Fibroblast of skin of right biceps (primary cell): ENCODE data around the gene TESMIN.

Experiments used
- DNase-seq: peaks from one replicate; pipeline ENCODE4 v3.0.0-alpha.2; 2013

The TESMIN gene

DNA sequence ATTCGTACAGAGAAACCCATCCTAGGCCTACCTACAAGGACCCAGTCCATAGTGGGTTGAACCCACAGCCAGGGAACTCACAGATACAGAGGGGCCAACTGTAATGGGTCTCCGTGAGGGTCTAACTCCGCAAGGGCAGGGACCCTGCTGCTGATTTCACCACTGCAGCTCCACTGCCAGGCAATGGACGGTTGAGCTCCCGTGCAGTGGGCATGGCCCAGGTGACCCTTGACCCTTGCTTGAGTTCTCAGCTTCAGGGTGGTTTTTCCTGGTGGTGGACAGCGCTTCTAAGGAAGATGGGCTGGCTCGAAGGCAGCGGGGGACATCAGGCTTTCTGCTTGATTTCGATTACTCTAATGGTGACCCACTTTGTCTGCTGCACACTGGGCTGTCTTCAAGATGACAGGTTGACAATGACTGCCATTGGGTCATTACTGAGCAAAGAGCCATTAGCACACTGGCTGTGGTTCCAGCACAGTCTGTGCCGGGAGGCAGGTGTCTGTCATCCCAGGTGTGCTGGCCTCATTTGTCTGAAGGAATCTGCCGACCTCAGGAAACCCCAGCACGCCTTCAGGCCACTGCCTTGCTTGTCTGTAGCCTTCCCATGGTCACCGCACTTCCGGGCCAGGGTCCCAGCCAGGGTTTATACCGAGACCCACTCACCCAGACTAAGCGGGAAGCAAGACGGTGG is 70.6 kb downstream of the TESMIN start:
- no peak for DNase-seq

DNA sequence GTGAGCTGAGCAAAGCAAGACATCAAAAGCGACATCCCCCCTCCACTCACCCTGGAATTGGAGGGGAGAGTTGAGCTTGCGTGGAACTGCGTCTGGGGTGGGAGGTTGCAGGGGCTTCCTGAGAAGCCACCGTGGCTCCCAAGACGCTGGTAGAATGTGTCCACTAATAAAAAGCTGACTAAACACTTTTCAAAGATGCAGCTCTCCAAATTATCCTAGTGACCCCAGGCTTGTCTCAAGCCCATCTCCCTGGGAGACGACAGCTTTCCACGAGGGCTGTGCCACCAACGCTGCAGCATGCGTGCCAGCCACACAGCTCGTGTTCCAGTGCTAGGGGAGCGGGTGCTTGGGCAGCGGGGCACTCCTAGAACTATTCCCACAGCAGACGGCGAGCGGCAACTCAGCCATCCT is 73.3 kb downstream of the TESMIN start:
- DNase-seq = no peak

DNA sequence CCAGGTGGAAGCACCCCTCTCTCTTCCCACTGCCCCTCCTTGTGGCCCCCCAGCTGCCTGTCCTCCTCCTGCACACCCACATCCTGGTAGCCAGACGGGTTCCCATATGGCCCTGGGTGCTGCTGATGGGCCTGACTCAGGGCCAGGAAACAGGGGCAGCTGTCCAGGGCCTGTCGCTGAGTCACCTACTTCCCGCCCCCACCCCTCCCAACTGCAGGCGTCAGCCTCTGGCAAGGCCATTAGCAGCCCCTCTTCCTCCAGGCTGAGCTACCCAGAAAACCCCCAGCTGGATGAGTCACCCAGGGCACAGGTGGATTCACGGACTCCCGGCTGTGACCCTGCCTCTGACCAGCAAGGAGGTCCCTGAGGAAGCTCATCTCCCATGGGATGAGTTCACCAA is 73.9 kb downstream of the TESMIN start:
- peak; percentile 84 for DNase-seq

DNA sequence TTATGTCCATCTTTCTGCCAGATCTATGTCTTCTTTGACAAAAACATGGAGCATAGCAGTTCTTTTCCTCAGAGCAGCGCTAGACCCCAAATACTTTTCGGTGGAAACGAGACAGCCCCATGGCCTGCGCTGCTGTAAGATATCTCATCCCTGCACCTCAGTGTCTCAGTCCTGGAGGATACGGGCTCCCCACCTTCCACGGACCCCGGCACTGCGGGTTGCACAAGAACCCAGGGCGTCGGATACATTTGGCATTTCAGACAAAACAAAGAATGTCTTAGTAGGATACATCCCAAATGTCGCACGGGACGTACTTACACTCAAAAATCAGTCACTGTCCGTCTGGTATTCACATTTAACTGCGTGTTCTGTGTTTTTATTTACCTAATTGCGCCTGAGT is 76.9 kb downstream of the TESMIN start:
- DNase-seq = no peak

DNA sequence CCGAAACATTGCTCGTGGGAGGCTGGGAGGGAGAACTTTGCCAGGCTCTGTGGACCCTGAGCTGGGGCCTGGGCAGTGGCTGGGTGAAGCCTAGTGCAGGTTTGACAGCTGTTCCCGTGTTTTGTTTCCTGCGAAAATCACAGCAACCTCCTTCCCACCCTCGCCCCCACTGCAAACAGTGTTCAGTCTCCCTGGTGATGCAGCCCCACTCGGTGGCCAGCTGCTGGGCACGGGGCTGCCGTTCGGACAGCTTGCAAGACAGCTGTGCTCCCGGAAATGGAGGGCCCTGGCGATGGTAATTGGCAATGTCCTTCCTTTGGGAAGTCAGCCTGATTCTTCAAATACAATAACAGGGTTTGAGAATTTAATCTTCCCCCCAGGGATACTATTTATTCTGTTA is 77.3 kb downstream of the TESMIN start:
- no peak for DNase-seq

DNA sequence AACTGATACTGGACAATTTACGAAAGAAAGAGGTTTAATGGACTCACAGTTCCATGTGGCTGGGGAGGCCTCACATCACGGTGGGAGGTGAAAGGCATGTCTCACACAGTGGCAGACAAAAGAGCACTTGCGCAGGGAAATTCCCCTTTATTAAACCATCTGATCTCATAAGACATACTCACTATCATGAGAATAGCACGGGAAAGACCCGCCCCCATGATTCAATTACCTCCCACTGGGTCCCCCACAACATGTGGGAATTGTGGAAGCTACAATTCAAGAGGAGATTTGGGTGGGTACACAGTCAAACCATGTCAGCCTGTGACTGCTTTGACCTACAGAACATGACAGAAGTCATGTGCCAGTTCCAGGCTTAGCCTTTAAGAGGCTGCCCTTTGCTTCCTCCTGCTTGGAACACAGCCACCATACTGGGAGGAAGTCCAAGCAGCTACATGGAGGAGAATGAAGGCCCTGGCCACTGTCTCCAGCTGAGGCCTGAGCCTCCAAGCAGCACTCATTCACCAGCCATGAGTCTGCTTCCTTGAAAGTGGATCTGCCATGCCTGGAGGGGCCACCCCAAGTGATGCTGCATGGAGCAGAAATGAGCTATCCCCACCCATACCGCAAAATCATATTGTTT is 77.9 kb downstream of the TESMIN start:
- DNase-seq = no peak

DNA sequence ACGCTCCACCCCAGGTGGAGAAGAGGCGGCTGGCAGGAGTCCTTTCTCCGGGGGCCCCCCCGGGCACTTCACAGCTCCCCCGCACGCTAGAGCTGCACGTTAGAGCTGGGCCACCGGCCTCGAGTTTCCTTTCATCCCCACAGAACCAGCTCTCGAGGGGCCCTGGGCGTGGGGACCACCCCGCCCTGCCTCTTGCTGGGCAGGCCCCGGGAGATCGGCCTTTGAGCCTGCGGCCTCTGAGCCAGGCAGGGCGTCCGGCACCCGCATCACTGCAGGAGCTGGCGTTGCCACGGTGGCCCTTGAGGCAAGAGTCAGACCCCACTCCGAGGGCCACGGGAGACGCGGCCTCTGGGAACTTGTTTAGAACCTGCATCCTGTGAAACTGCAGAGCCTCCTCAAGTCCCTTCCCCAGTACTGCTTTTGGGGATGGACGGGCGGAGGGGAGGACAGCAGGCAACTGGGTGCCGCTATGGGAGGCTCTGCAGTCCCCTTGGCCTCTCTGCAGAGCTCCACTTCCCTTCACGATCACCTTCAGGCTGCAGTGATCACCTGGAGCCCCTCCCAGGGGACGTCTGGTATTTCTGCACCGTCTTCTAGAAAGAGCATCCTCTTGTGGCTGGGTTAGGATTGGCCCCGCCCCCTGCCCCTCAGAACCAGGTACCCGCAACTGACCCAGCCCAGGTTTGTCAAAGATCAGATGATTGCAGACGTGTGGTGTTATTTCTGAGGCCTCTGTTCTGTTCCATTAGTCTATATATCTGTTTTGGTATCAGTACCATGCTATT is 80.9 kb downstream of the TESMIN start:
- no peak for DNase-seq

DNA sequence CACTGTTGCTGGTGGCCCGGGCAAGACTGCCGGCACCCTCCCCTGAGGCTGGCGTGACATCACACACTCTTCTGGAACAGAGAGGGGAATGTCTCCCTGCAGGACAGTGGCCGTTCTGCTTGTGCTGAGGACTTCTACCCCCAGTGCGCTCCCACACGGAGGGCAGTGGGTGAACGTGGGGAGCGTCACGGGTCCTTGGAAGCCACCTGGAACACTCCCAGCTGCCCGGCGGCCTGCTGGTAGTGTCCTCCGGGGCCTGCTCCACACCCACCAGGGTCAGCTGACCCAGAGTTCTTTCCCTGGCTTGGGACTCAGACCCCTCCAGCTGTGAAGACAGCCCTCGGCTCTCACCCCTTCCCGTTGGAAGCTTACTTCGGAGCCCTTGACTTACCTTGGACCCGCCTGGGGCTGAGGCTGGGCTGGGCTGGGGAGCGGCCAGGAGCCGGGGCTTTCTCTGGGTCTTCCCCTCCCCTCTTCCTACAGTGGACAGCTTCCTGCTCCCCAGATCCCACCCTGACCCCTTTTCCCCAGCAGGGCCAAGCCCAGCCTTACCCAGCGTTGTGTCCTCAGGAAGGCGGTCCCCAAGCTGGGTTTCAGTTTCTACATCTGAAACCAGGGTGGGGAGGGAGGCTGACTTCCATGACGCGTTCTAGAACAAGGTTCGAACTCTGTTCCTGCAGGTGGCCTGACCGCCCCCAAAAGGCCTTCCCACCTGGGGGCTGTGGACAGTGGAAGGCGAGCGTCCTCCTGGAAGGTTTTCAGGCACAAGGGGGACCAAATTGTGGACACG is 81.8 kb downstream of the TESMIN start:
- DNase-seq = no peak

DNA sequence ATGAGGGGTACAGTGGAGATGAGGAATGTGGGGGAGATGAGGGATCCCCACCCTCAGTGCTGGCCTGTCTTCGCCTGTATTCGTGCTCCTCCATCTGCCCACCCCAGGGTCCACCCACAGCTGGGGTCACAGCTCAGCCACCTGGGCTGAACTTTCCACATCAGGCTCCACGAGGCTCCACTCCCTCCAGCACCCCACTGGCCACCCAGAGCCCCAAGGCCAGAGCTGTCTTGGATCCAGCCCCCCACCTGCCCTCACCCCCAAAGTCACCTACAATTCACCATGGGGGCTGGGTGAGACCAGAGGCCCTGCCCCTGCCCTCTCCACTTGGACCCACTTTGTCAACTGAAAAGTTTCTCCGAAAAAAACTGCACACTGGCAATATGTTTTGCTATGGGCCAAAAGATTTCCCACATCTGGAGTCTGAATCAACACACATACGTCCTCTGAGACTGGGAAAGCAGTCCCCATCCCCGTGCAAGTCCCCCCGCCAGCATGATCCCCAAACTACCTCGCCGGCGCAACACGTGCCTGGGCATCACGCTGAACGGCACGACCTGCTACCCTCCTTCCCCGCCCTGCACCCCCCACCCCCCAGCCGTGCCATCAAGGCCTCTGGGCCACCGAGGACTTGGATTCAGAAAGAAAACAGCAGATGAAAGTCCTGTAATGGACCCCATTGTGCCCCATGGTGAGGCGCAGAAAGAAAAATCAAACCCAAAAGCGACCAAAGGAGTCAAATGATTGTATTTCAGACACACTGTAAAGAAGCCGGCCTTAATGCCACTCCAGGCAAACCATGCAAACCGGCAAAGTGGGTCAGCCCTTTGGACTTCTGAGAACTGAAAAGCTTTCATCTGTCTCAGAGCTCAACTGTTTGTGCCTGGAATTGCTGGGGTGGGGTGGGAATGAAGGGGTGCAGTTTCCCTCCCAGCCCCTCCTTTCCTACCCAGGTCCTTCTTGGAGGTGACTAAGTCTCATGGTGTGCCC is 83.5 kb downstream of the TESMIN start:
- no peak for DNase-seq

DNA sequence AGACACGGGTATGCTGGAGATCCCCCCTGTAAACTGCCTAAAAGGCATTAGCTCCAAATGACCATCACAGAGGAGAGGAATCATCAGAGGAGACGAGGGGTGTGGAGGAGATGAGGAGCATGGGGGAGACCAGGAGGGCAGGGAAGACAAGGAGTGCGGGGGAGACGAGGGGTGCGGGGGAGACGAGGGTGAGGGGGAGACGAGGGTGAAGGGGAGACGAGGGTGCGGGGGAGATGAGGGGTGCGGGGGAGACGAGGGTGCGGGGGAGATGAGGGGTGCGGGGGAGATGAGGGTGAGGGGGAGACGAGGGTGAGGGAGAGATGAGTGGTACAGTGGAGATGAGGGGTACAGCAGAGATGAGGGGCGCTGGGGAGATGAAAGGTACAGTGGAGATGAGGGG is 84.5 kb downstream of the TESMIN start:
- DNase-seq = no peak

DNA sequence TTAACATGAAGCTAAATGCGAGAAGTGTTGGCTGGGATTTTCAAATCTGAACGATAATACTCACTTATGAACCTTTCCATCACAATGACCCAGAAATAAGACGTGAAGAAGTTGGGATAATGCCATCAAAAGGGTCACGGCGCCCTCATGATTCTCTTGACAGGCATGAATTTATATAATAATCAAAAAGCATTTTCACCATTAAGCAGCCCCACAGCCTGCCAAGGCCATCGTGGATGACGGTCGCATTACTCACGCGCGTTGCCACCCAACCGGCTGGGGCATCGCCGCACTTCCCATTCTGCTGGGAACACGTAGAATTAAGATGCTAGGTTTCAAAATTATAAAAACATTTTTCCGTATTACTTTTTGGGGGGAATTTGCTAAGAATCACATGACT is 85.9 kb downstream of the TESMIN start:
- DNase-seq = no peak

DNA sequence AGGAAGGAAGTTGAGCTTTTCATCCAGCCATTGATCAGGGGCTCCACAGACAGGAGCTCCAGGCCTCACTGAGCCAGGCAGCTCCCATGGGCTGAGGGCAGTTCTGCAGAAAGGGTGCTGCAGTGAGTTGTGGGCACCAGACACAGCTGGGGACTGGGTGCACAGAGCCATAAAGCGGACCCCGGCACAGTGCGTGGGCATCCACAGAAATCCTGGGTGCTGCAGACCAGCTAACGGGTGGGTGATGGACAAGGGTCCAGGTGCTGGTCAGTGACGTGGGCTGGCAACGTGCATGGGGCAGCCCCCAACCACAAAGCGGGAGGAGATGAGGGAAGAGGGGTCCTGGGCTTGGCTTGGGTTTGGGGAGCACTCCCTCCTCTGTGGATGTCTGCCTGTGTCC is 86.4 kb downstream of the TESMIN start:
- no peak for DNase-seq

DNA sequence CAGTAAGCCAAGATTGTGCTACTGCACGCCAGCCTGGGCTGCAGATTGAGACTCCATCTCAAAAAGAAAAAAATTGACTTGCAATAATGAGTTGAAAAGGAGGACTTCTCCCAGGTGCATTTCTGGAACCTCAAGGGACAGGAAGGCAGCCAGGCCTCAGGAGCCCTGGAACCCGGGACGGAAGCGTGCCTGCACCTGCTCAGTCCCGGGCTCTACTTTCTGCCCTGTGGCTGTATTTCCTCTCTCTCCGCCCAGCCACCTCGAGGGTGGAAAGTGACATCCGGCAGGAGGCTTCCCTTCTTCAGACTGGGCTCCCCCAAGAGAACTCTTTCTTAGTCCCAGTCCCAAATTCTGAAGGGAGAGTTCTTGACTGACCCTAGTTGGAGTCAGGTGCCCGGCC is 87.2 kb downstream of the TESMIN start:
- DNase-seq = no peak

DNA sequence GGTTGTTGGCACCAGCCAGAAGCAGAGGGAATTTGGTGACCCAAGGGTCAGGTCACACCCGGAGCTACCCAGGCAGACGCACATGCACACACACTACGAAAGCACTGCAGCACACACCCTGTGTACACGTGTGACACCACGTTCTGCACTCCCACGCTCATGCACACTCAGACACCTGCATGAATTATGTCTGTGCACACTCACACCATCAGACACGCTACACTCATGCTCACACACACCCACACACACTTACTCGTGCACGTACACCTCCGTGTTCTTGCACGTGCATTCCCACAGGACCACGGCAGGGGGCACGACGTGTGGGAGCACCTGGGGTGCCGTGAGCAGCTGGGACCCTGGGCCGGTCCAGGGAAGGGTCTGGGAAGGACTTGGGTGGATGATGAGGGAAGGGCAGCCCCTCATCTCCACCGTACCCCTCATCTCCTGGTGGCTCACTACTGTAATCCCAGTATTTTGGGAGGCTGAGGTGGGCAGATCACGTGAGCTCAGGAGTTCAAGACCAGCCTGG is 87.8 kb downstream of the TESMIN start:
- DNase-seq = no peak

DNA sequence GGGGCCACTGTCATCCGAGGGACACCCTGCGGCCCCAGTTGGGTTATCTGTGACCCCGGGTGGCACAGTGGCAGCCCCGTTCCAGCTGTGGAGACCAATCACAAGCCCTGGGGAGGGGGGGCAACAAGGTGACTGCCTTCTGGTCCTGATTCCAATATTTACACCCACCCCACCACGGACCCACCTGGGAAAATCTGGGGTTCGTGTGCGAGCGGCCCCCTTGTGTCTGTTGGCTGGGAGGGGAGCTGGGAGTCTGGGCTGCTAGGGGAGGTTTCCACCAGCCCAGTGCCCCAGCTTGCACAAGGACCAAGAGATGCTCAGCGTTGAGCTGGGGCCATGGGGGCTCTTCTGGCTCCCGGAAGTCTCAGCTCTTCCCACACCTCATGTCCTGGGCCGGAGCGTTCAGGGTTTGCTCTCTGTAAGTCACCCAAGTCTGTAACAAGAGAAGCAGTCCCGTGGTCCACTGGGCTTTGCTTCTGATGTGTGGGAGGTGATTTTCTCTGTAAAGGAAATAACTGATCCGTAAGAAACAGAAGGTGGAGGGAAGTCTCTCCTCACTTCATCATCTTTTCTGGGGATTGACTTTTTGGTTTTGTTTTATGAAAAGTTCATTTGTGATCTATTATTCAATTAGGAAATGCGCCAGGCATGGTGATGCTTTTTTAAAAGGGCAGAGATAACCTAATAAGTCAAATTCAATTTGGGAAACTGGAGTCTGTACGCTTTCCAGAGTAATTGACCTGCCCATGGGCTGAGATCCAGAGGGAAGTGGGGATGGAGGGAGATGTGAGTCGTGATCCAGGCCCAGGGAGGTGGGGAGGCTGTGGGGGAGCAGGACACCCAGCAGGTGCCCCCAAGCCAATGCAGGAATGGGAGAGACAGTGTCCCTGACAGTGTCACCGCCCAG is 89.4 kb downstream of the TESMIN start:
- DNase-seq = no peak

DNA sequence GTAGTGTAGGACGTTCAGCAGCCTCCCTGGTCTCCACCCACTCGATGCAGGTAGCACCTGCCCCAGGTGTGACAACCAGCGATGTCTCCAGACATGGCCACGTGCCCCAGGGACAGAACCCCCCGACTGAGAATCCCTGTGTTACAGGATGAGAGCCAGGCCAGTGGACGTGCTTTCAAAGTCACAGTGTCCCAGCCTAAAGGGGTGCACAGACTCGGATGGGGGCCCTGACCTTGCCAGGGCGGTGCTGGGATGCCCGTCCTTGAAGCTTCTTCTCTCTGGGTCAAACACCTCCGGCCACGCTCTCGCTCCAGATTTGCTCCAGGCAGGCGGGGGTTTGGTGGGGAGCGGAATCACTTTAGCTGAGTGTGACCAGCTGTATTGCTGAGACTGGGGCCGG is 90.3 kb downstream of the TESMIN start:
- DNase-seq = no peak

DNA sequence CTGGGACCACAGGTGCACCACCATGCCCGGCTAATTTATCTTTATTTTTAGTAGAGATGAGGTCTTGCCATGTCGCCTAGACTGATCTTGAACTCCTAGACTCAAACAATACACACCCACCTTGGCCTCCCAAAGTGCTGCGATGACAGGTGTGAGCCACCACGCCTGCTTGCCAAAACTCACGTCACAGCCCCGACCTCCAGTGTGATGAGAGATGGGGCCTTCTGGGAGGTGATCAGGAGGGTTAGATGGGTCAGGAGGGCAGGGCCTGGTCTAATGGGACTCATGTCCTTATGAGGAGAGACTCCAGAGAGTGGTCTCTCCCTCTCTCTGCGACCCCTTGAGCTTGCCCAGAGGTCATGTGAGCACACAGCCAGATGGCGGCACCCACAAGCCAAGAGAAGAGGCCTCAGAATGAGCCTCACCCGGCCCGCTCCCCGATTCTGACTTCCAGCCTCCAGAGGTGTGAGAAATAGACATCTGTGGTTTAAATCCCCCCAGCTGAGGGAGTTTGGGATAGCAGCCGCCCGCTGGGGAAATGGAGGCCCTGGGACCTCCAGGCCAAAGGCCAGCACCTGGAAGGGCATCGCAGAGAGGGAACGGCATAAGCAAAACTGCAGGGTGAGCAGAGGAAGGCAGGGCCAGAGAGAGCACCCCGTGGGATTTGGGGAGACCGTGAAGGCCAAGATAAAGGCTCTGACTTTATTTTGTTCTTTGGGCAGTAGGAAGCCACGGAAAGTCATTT is 91.1 kb downstream of the TESMIN start:
- DNase-seq = no peak

DNA sequence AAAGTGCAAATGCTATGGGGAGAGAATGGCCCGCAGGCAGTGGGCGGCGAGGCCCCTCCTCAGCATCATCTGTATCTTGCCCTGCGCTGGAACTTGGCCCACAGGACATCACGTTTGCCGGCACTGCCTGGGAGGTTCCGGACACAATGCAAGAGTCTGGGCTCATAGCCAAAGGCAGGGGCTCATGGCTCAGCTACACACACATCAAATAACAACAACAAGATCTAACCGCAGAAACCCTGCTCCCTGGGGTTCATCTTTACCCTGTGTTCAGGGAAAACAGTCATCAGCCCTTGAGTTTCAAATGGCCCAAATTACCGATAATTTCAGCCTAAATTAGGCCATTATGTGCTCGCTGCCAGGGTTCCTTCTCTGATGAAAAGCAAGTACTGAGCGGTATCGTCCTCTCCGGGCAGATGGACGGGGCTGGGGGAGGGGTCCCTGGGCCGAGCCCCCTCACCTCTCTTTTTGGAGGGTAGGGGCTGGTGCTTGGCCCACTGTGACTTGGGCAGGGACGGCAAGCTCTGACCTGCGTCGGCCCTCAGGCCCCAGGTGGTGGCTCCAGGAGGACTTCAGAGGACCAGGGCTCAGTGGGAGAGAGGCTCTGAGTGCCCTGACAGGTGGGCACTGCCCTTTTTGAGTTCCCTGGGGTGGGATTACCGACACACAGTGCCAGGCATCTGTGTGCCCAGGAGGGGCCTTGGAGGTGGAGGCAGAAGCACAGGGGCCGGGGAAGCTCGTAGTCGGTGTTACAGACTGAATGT is 92.0 kb downstream of the TESMIN start:
- peak; percentile 95 for DNase-seq

DNA sequence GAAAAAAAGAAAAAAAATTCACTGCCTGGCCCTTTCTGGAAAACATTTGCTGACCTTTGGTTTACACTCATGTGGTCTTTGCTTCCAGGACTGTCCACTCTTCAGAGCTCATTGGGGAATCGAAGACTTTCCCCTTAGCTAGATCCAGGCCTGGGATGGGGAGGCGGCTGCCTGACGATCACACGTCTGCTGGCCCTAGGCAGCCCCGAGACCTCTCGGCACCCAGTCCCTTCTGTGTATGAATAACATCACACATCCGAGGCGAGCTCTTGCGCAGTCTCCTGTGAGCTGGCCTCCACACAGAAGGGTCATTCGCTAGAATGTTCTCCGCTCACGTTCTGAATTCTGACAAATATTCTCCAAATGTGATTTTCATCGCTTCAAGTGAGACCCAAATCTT is 92.7 kb downstream of the TESMIN start:
- no peak for DNase-seq
